Gastrocnemius medialis (tissue), 4 donors: ENCODE results near the gene ZNF681.

Experiments
- CTCF ChIP-seq, 5 experiments: fragments of 450-650 bp in 3 of 5; fragments of 200-600 bp in 2 of 5; sonication (generic) in 2 of 5; IDR thresholded peaks in 4 of 5; conservative IDR thresholded peaks in 1 of 5; 1 replicate in 4 of 5; 2 replicates in 1 of 5; pipeline ENCODE4 v1.5.1; 2016 to 2019; ENCODE audit warnings: antibody characterized with exemption in 5 of 5, mild to moderate bottlenecking in 3 of 5, moderate library complexity in 3 of 5
- POLR2A ChIP-seq, 2 donors: fragments of 450-650 bp; IDR thresholded peaks; one replicate each; pipeline ENCODE4 v1.6.1; 2017; ENCODE audit warnings: antibody characterized with exemption in 2 of 2, mild to moderate bottlenecking in 2 of 2, moderate library complexity in 2 of 2

- TF ChIP-seq POLR2A (IDR thresholded peaks at IDR 0.05), result no peak
- TF ChIP-seq CTCF (IDR thresholded peaks at IDR 0.05 in 4 of 5, conservative IDR thresholded peaks at IDR 0.05 in 1 of 5), result no peak
Observed at GRCh38 chr19:23802290-23802689, 43.6 kb upstream of the ZNF681 start.
